H9 (cell line): ENCODE results near the gene METRNL. TPM values are rescaled to one million over a fixed set of nuclear protein-coding genes. Genes with fewer than 3 reads are reported as not detected.

ENCODE experiments used
- DNase-seq: peaks from one replicate; pipeline ENCODE4 v3.0.0-alpha.2; 2017
- H2AFZ ChIP-seq: one replicate; pipeline ENCODE4 v1.6.1; 2013; ENCODE audit warnings: mild to moderate bottlenecking, low read length, control low read depth, moderate library complexity
- H2AK5ac ChIP-seq: 2 replicates; pipeline ENCODE4 v1.6.1; 2013; ENCODE audit warnings: low read length, control low read depth, mixed read lengths; ENCODE audit not compliant: insufficient read length
- H2BK120ac ChIP-seq: one replicate; pipeline ENCODE4 v1.6.1; 2013; ENCODE audit warnings: low read depth, mild to moderate bottlenecking, low read length, control low read depth, inconsistent platforms; ENCODE audit not compliant: poor library complexity, severe bottlenecking
- H2BK12ac ChIP-seq: 2 replicates; pipeline ENCODE4 v1.6.1; 2013; ENCODE audit warnings: low read length, control low read depth, mixed read lengths, low read depth; ENCODE audit not compliant: insufficient read length
- H2BK15ac ChIP-seq: 2 replicates; pipeline ENCODE4 v1.6.1; 2013; ENCODE audit warnings: low read depth, low read length, control low read depth
- H2BK20ac ChIP-seq: one replicate; pipeline ENCODE4 v1.6.1; 2013; ENCODE audit warnings: low read depth, mild to moderate bottlenecking, low read length, control low read depth, inconsistent platforms; ENCODE audit not compliant: poor library complexity, severe bottlenecking
- H2BK5ac ChIP-seq: 2 replicates; pipeline ENCODE4 v1.6.1; 2013; ENCODE audit warnings: low read length, control low read depth, mixed read lengths; ENCODE audit not compliant: insufficient read length
- H3K14ac ChIP-seq: 2 replicates; pipeline ENCODE4 v1.6.1; 2013; ENCODE audit warnings: low read length, control low read depth; ENCODE audit not compliant: insufficient read depth
- H3K18ac ChIP-seq: 2 replicates; pipeline ENCODE4 v1.6.1; 2013; ENCODE audit warnings: low read depth, mild to moderate bottlenecking, mixed read lengths, low read length, control low read depth; ENCODE audit not compliant: insufficient read length
- H3K23ac ChIP-seq: 2 replicates; pipeline ENCODE4 v1.6.1; 2013; ENCODE audit warnings: low read length, control low read depth, mixed read lengths, low read depth; ENCODE audit not compliant: insufficient read length
- H3K23me2 ChIP-seq: 2 replicates; pipeline ENCODE4 v1.6.1; 2013; ENCODE audit warnings: low read depth, mild to moderate bottlenecking, mixed read lengths, low read length, control low read depth; ENCODE audit not compliant: insufficient read length, poor library complexity, severe bottlenecking
- H3K27ac ChIP-seq: 2 replicates; pipeline ENCODE4 v1.5.1; 2013; ENCODE audit warnings: low read length, control low read depth, mixed read lengths, low read depth; ENCODE audit not compliant: insufficient read length
- H3K27me3 ChIP-seq: 2 replicates; pipeline ENCODE4 v1.6.1; 2013; ENCODE audit warnings: low read length, control low read depth, inconsistent platforms; ENCODE audit not compliant: insufficient read depth
- H3K4ac ChIP-seq: 2 replicates; pipeline ENCODE4 v1.6.1; 2013; ENCODE audit warnings: low read depth, mild to moderate bottlenecking, control low read depth, inconsistent platforms, low read length, moderate library complexity
- H3K4me1 ChIP-seq: 2 replicates; pipeline ENCODE4 v1.6.1; 2013; ENCODE audit warnings: low read length, control low read depth, inconsistent platforms; ENCODE audit not compliant: insufficient read depth
- H3K4me2 ChIP-seq: 2 replicates; pipeline ENCODE4 v1.6.1; 2013; ENCODE audit warnings: low read length, control low read depth, mixed read lengths; ENCODE audit not compliant: insufficient read length, insufficient read depth
- H3K56ac ChIP-seq: 2 replicates; pipeline ENCODE4 v1.6.1; 2013; ENCODE audit warnings: low read depth, mild to moderate bottlenecking, mixed read lengths, low read length, control low read depth; ENCODE audit not compliant: insufficient read length
- H3K79me1 ChIP-seq: 2 replicates; pipeline ENCODE4 v1.6.1; 2013; ENCODE audit warnings: low read depth, mild to moderate bottlenecking, moderate library complexity, low read length, control low read depth, inconsistent platforms; ENCODE audit not compliant: insufficient read depth, poor library complexity, severe bottlenecking
- H3K79me2 ChIP-seq: 2 replicates; pipeline ENCODE4 v1.6.1; 2013; ENCODE audit warnings: low read length, control low read depth, inconsistent platforms; ENCODE audit not compliant: insufficient read depth
- H3K9ac ChIP-seq: 2 replicates; pipeline ENCODE4 v1.6.1; 2013; ENCODE audit warnings: low read length, control low read depth, mixed read lengths; ENCODE audit not compliant: insufficient read length; ENCODE audit errors: extremely low read depth
- H3K9me3 ChIP-seq: one replicate; pipeline ENCODE4 v1.6.1; 2013; ENCODE audit warnings: low read depth, low read length, inconsistent platforms; ENCODE audit not compliant: control insufficient read depth
- H3T11ph ChIP-seq: one replicate; pipeline ENCODE4 v1.6.1; 2013; ENCODE audit warnings: mild to moderate bottlenecking, low read length, control low read depth, inconsistent platforms
- H4K20me1 ChIP-seq: one replicate; pipeline ENCODE4 v1.6.1; 2013; ENCODE audit not compliant: control insufficient read depth, insufficient read length, insufficient read depth
- H4K5ac ChIP-seq: 2 replicates; pipeline ENCODE4 v1.6.1; 2013; ENCODE audit warnings: low read depth, mild to moderate bottlenecking, mixed read lengths, low read length, control low read depth; ENCODE audit not compliant: insufficient read length
- H4K8ac ChIP-seq: replicated peaks from 2 replicates; pipeline ENCODE4 v1.6.1; 2013; ENCODE audit warnings: low read length, control low read depth, mixed read lengths, low read depth; ENCODE audit not compliant: insufficient read length
- H4K91ac ChIP-seq: 2 replicates; pipeline ENCODE4 v1.6.1; 2013; ENCODE audit warnings: low read depth, mild to moderate bottlenecking, moderate library complexity, mixed read lengths, low read length, control low read depth; ENCODE audit not compliant: insufficient read length
- H3K27ac Mint-ChIP-seq, 3 experiments: 2 replicates in 2 of 3; 3 replicates in 1 of 3; pipeline ENCODE4 v1.8.0; 2020 to 2021; ENCODE audit warnings: mixed read lengths in 3 of 3, mild to moderate bottlenecking in 1 of 3, moderate library complexity in 1 of 3
- H3K27me3 Mint-ChIP-seq: 2 replicates; pipeline ENCODE4 v1.8.0; 2021; ENCODE audit warnings: low read depth, mild to moderate bottlenecking, moderate library complexity, mixed read lengths
- H3K36me3 Mint-ChIP-seq, 3 experiments: 2 replicates in 2 of 3; 3 replicates in 1 of 3; pipeline ENCODE4 v1.8.0; 2020 to 2021; ENCODE audit warnings: low read depth in 3 of 3, mixed read lengths in 3 of 3; ENCODE audit not compliant: insufficient read depth in 1 of 3
- H3K4me1 Mint-ChIP-seq, 2 experiments: 2 replicates each; pipeline ENCODE4 v1.8.0; 2020; ENCODE audit warnings: mixed read lengths in 2 of 2
- H3K4me3 Mint-ChIP-seq, 2 experiments: 2 replicates in 1 of 2; 3 replicates in 1 of 2; pipeline ENCODE4 v1.8.0; 2020 to 2021; ENCODE audit warnings: mild to moderate bottlenecking in 2 of 2, mixed read lengths in 2 of 2, moderate library complexity in 1 of 2
- H3K9me3 Mint-ChIP-seq, 2 experiments: 2 replicates in 1 of 2; 3 replicates in 1 of 2; pipeline ENCODE4 v1.8.0; 2020; ENCODE audit warnings: mild to moderate bottlenecking in 2 of 2, mixed read lengths in 2 of 2, moderate library complexity in 1 of 2
- CTCF ChIP-seq: fragments of 200-600 bp; sonication (generic); conservative IDR thresholded peaks from 3 replicates; pipeline ENCODE4 v1.8.0; 2021; ENCODE audit warnings: antibody characterized with exemption, mild to moderate bottlenecking
- WGBS: extraction: QIAGEN DNeasy Blood & Tissue Kit; methylation state at CpG from one replicate; pipeline ENCODE4 v1.1.7; 2013; ENCODE audit warnings: missing lambda C conversion rate, low lambda C conversion rate, mixed read lengths; ENCODE audit not compliant: insufficient read length; ENCODE audit errors: extremely low coverage; 5-methylcytosine and 5-hydroxymethylcytosine counted together
- total RNA-seq: library from RNA; stranded (reverse); gene quantifications from 2 replicates; pipeline ENCODE4 v1.2.1, GENCODE V29; 2021

Gene METRNL
- total RNA-seq, 1 experiment from 2014 or later: 21.4 TPM

- Histone ChIP-seq H3K27ac (no peak overlapping the region), H3K27me3 (no peaks in the 10 kb centered on the region), H4K91ac (no peak overlapping the region), H3K56ac (no peak overlapping the region), H3K79me2 (no peaks in the 10 kb centered on the region), H4K20me1 (no peaks in the 10 kb centered on the region), H3K23me2 (no peaks in the 10 kb centered on the region), H2AFZ (no peak overlapping the region), H2BK5ac (no peak overlapping the region), H2BK120ac (no peak overlapping the region), H3K18ac (no peak overlapping the region), H2BK20ac (no peak overlapping the region), H3T11ph (no peak overlapping the region), H4K5ac (no peak overlapping the region), H3K9ac (no peak overlapping the region), H3K9me3 (no peaks in the 10 kb centered on the region), H3K4me2 (no peak overlapping the region), H3K79me1 (no peaks in the 10 kb centered on the region), H3K14ac (no peak overlapping the region), H2AK5ac (no peak overlapping the region), H3K4me1 (no peaks in the 10 kb centered on the region), H2BK15ac (no peak overlapping the region), H3K4ac (no peak overlapping the region), H2BK12ac (no peak overlapping the region), H3K23ac (no peak overlapping the region), H4K8ac (no peak overlapping the region)
- Mint-ChIP-seq H3K36me3 (no peaks in the 10 kb centered on the region), H3K9me3 (0 out of 5 replicates have a peak, but pooled peaks cover 0 to 2% of the 10 kb centered on the region in 2 experiments), H3K27ac (peak overlapping the region in 1 of 3 experiments; percentile 51; a peak in 1 of 7 replicates), H3K4me1 (0 out of 4 replicates have a peak, but pooled peaks cover 0 to 5% of the 10 kb centered on the region in 2 experiments), H3K27me3 (no peaks in the 10 kb centered on the region; the same call in 1 of the 2 replicates), H3K4me3 (no peak overlapping the region)
- no CpG with 5 or more reads among the region's 29 CpGs for WGBS
- TF ChIP-seq CTCF: peak; percentile 32; the same call in 1 of the 3 replicates
- DNase-seq: no peak
Measured at GRCh38 chr17:83067718-83068261, 11.6 kb upstream of the METRNL start.
